Endothelial cell of hepatic sinusoid (primary cell): ENCODE results near the gene HSPD1.

ENCODE experiments used
- in situ Hi-C: cut with HindIII; loops from 2 replicates; pipeline ENCODE4 v1.10.0; 2017; ENCODE audit warnings: low sequenced_read_pairs

HSPD1 gene

DNA sequence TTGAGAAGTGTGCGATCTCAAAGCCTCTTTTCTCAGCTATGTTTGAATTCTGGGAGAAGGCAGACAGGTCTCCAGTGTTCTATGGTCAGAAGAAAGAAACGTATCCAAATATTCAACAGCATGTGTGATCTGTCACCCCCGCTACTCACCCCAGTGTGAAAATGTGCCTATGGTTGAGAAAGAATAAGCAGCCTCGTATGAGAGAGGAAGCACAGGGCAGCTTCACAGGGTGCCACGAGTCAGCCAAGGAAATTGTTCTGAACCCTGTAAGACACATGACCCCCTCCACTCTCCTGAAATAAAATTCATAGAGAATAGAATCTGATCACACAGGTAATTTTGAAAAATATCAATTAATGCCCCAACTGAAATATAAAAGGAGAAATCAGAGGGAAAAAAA lies 56.8 kb downstream of the HSPD1 start:
- in situ Hi-C loops, result no loop called here

- in situ Hi-C loops, result no loop called here
These were observed 62.3 kb downstream of the HSPD1 start for GRCh38 chr2:197437380-197437779.
